GM19043 (cell line): Measurements from ENCODE around the gene CCDC8.

Experiments
- ATAC-seq: cut with Tn5 transposase; IDR thresholded peaks from one replicate; pipeline ENCODE4 v1.9.1; 2021; ENCODE audit warnings: low read depth; ENCODE audit not compliant: unreplicated experiment

CCDC8 gene

DNA sequence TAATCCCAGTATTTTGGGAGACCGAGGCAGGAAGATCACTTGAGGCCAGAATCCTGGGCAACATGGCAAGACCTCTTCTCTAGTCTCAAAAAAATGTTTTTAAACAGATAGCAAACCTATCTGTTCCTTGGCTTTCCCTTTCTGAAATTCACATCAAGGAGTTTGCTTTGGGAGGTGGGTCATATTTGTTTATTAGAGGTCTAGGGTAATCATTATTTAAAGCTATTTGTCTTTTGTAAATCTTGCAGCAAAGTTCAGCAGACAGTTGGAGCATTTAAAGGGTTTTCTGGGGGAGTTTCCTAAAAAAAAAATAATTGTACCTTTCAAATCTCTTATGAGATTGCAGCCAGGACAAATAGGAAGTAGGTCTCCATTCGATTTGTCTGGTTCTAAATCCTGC is 49.0 kb downstream of the CCDC8 start:
- ATAC-seq = no peak

DNA sequence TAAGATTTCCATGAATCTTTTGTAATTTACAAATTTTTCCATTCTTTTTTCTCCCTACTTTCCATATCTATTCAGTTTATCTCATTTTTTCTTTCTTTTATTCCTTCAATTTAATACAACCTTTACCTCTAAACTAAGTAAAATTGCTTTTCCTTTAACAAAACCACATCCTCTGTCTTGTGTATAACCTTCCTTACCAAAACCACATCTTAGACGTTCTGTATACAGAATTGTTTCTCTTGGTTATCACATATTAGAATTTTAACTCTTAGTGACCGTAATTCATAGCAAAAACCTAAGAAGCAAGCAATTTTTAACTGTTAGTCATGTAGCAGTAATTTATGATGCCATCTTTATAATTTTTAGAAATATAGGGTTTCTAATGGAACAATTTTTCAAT is 51.4 kb downstream of the CCDC8 start:
- ATAC-seq = no peak
